Inflammatory macrophage treated with lipopolysaccharide for 1 hour (primary cell): ENCODE data around the gene SLAMF8.
A peak's percentile ranks its signal among the peaks of the same experiment; 100 is the strongest.

Source experiments
- DNase-seq, 2 donors: peaks; one replicate each; pipeline ENCODE4 v3.0.0-alpha.2; 2020 to 2022

Gene SLAMF8

DNA sequence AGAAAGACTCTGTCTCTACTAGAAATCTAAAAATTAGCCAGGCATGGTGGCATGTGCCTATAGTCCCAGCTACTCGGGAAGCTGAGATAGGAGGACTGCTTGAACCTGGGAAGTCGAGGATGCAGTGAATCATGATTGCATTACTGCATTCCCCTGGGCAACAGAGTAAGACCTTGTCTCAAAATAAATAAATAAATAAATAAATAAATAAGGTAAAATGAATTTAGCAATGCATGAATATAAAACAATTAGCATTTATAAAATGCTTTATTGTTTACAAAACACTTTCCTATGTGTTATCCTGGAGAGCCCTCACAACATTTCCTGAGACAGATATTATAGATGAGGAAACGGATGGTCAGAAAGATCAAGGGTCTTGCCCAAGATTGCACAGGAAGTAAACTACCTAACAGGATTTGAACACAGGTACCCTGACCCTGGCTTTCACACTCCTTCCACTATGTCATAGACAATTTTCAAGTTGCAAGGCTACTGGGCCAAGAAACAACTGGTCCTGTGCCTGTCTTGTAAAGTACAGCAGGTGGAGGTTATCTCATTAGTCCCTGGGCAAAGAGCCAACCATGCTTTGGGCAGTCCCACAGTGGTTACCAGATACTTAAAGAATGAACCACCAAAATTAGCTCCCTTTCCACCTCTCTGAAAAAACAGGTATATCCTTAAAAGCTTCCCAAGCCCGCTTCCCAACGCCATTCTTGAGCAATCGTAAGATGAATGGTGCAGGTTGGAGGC is 51.2 kb downstream of the SLAMF8 start:
- DNase-seq, result no peak

DNA sequence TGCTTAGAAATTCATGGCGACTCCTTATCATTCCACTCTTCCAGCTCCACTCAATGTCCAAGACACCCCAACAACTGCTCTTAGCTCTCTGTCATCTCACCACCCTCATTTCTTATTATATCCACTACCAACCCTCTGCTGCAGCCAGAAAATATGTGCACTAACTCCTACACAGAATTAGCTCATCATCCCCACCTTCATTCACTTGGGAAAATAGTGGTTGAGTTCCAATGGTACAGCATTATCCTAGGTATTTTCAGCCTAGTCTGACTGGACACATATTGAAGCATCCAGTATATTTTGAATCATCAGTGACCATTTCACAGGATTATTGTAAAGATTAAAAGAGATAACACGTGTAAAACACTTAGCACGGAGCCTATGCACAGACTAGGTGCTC is 52.5 kb downstream of the SLAMF8 start:
- DNase-seq, result no peak

DNA sequence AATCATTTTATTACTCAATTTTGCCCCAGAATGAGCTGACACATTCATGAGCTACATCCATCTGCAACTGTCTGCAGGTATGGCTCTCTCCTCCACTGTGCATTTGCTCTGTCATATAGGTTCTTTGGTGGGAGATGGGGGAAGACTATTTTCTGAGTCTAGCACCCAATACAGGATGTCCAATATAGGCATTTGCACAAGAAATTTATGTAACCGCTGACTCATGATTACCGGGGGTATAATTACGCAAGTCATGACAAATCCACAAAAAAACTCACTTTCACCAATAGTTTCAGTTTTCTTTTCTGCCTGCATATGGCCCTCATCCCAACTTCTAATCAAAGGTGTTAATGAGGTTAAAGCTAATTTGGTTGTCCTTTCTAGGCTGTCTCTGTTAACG is 53.3 kb downstream of the SLAMF8 start:
- DNase-seq, result peak; percentile 83 to 96

DNA sequence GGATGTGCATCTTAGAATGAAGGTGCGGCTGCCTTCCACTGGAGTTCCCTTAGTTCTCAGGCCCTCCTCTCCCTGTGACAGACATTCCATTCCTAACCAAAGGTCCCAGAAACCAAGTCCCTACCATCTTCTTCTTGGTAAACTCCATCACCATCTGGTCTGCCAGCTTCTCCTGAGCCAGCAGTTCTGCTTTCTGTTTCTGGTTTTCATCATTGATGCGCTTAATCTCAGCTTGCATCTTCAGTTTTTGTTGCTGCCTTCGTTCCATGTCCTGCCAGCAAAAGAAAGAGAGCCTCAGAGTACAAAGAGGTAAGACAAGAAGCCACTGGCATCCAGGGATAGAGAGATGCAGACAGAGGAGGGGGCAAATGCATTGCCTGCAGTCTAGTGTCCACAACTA is 53.8 kb downstream of the SLAMF8 start:
- DNase-seq, result peak in 1 of 2 donors; percentile 49

GRCh38 chr1:159881622-159882526 is 55.2 kb downstream of the SLAMF8 start:
- DNase-seq, result peak; percentile 53 to 59

- peak; percentile 73 to 83 for DNase-seq
These were observed 55.8 kb downstream of the SLAMF8 start for GRCh38 chr1:159882527-159882862.

DNA sequence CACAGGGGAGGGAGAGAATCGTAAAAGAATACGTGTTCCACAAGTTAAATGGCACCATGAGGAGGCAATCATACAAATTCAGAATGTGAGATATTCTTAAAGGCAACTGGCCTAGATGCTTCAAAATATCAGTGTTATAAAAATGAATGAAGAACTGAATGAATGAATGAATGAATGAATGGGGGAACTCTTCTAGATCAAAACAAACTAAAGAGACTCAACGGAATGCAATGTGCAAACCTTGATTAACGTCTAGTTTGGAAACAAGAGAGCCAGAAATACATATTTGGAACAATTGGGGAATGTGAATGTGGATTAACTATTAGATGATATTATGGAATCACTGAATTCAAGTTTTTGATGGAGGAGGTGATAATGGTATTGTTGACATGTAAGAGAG is 56.5 kb downstream of the SLAMF8 start:
- no peak for DNase-seq

DNA sequence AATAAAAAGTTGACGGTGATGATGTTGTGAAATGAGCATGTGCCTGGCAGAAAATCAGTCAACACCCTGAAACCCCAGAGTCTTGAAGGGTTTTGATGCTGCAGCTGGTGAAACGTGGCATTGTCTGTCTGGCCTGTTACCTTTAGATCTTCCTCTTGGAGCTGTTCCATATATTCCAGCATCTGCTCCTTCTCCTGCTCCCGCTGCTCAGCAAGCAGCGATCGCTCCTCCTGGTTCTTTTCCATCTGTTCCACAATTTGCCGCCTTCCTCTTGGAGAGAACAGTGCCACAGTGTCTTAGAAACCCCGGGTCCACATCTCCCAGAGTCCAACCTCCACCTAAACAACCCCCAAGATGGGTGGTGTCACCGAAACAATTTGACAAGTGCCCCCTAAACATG is 57.6 kb downstream of the SLAMF8 start:
- DNase-seq, result no peak
